GM21576 (cell line): ENCODE measurements around the gene MLEC.
"Not testable (repeated sequence)": the region's sequence is repeated elsewhere in the genome, so short reads cannot be mapped to it uniquely, and the experiment has no call there.

Experiments
- ATAC-seq: cut with Tn5 transposase; IDR thresholded peaks from one replicate; pipeline ENCODE4 v1.9.1; 2021; ENCODE audit warnings: mild to moderate bottlenecking, moderate library complexity; ENCODE audit not compliant: unreplicated experiment

MLEC gene

GRCh38 chr12:120720234-120720986 lies 33.5 kb downstream of the MLEC start:
- no peak for ATAC-seq

- no peak for ATAC-seq
These were observed 34.2 kb downstream of the MLEC start for GRCh38 chr12:120720987-120721801.

- ATAC-seq = no peak
These were observed 34.9 kb downstream of the MLEC start for GRCh38 chr12:120721866-120722265.

- no peak for ATAC-seq
These were observed 35.8 kb downstream of the MLEC start for GRCh38 chr12:120722784-120723183.

GRCh38 chr12:120724720-120725119 lies 37.8 kb downstream of the MLEC start:
- no peak for ATAC-seq

GRCh38 chr12:120725151-120725658 lies 38.3 kb downstream of the MLEC start:
- no peak for ATAC-seq

GRCh38 chr12:120725659-120726509 lies 38.9 kb downstream of the MLEC start, which contains the start of gene ACADS:
ACADS (plus strand) TSS chr12:120725826; CDS start chr12:120725886, 60 bp downstream.
- peak; percentile 93 for ATAC-seq

GRCh38 chr12:120726510-120726793 lies 39.5 kb downstream of the MLEC start:
- no peak for ATAC-seq

- no peak for ATAC-seq
These were observed 40.0 kb downstream of the MLEC start for GRCh38 chr12:120726961-120727360.

GRCh38 chr12:120732198-120732597 lies 45.2 kb downstream of the MLEC start:
- ATAC-seq = not testable (repeated sequence)

GRCh38 chr12:120733574-120733973 lies 46.6 kb downstream of the MLEC start:
- no peak for ATAC-seq

GRCh38 chr12:120734210-120734609 lies 47.3 kb downstream of the MLEC start:
- ATAC-seq = no peak

- no peak for ATAC-seq
These were observed 48.2 kb downstream of the MLEC start for GRCh38 chr12:120735181-120735580.

- ATAC-seq = no peak
These were observed 49.7 kb downstream of the MLEC start for GRCh38 chr12:120736404-120737331.

GRCh38 chr12:120737557-120738251 lies 50.8 kb downstream of the MLEC start:
- no peak for ATAC-seq

GRCh38 chr12:120738252-120739030 lies 51.5 kb downstream of the MLEC start:
- ATAC-seq = no peak

GRCh38 chr12:120739031-120739762 lies 52.2 kb downstream of the MLEC start:
- ATAC-seq = no peak
